Measurements from ENCODE around the gene CMSS1.

- TF ChIP-seq CTCF (IDR thresholded peaks at IDR 0.05) = no peak
- TF ChIP-seq EZH2 (IDR thresholded peaks at IDR 0.05) = no peak
- no peak for TF ChIP-seq EZH2phosphoT487 (IDR thresholded peaks at IDR 0.05)
Measured at GRCh38 chr3:99818818-99819217, 1.2 kb downstream of the CMSS1 start.

Measured in neural progenitor cell (in vitro differentiated cells).